ENCODE data around the gene BCL2L13.

Gene BCL2L13

DNA sequence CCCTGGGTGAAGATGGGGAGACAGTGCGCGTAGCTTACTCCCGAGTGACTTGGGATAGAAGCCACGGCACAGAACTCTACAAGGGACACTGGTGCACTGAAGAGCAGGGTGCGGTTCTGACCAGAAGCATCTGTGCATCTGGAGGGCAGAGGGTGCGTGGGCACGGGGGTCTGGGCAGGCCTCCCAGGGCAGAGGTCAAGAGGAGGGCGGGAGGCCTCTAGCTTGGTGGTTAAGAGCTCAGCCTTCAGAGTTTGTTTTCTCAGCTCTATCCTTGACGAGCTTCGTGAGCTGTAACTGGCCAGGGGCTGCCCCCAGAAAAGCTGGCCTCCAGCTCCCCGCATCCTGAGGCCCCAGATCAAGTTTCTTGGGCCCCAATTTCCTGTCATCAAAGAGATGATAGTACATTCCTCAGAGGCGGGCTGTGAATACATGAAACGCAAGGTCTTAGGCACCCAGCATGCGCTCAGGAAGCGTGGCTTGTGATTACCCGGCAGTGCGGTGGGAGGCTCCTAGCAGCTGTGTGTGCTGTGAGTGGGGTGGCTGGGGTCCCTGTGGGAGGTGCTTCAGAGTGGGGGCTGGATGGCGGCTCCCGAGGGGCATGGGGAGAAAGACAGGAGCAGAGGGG, 141.7 kb downstream of the BCL2L13 start:
- no peak for DNase-seq (ENCODE audit: low spot score)
